Smooth muscle cell (in vitro differentiated cells): ENCODE results near the gene DYTN. TPM values are rescaled to one million over a fixed set of nuclear protein-coding genes. Genes with fewer than 3 reads are reported as not detected.

Experiments used
- DNase-seq: peaks from one replicate; lab custom pipeline; 2025; ENCODE audit not compliant: unreplicated experiment; lab: John Stamatoyannopoulos, UW
- H2AFZ ChIP-seq: fragments of 200-600 bp; sonication (generic); 2 replicates; pipeline ENCODE4 v1.6.0; 2016; ENCODE audit warnings: antibody characterized with exemption, low read depth, mild to moderate bottlenecking
- H3F3A ChIP-seq: fragments of 200-600 bp; sonication (generic); 2 replicates; pipeline ENCODE4 v1.6.0; 2017; ENCODE audit warnings: antibody characterized with exemption, low read depth
- H3K27ac ChIP-seq: fragments of 200-600 bp; sonication (generic); 2 replicates; pipeline ENCODE4 v1.5.1; 2016; ENCODE audit warnings: low read depth, mild to moderate bottlenecking
- H3K27me3 ChIP-seq: fragments of 200-600 bp; sonication (generic); 2 replicates; pipeline ENCODE4 v1.6.1; 2016; ENCODE audit warnings: low read depth, mild to moderate bottlenecking
- H3K36me3 ChIP-seq: fragments of 200-600 bp; sonication (generic); 2 replicates; pipeline ENCODE4 v1.5.1; 2016; ENCODE audit warnings: low read depth
- H3K4me1 ChIP-seq: fragments of 200-600 bp; sonication (generic); 2 replicates; pipeline ENCODE4 v1.5.1; 2016; ENCODE audit warnings: low read depth
- H3K4me2 ChIP-seq: fragments of 200-600 bp; sonication (generic); 2 replicates; pipeline ENCODE4 v1.6.0; 2016; ENCODE audit warnings: mild to moderate bottlenecking
- H3K4me3 ChIP-seq: fragments of 200-600 bp; sonication (generic); 2 replicates; pipeline ENCODE4 v1.5.1; 2016; ENCODE audit warnings: mild to moderate bottlenecking
- H3K79me2 ChIP-seq: fragments of 200-600 bp; sonication (generic); 2 replicates; pipeline ENCODE4 v1.6.0; 2016; ENCODE audit warnings: low read depth, mild to moderate bottlenecking
- H3K9ac ChIP-seq: fragments of 200-600 bp; sonication (generic); 2 replicates; pipeline ENCODE4 v1.6.0; 2016; ENCODE audit warnings: low read depth
- H3K9me3 ChIP-seq: fragments of 200-600 bp; sonication (generic); replicated peaks from 2 replicates; pipeline ENCODE4 v1.5.1; 2016; ENCODE audit warnings: low read depth
- H4K20me1 ChIP-seq: fragments of 200-600 bp; sonication (generic); 2 replicates; pipeline ENCODE4 v1.6.0; 2016; ENCODE audit warnings: low read depth
- WGBS: methylation state at CpG from one replicate; pipeline ENCODE4 v1.1.7; 2016; ENCODE audit warnings: low lambda C conversion rate; 5-methylcytosine and 5-hydroxymethylcytosine counted together
- polyA plus RNA-seq: library from polyadenylated mRNA; unstranded; fragments of >200 nt; fragmentation: Nextera tagmentation; extraction: Ambion mirVana; gene quantifications from 2 replicates; pipeline ENCODE4 v1.2.1, GENCODE V29; 2016
- total RNA-seq: library from RNA; depleted of rRNA; stranded (reverse); fragments of >200 nt; gene quantifications from 2 replicates; pipeline ENCODE4 v1.2.3, GENCODE V29; 2014
- TF ChIP-seq, protein P1 (sequence below): fragments of 200-600 bp; sonication (generic); IDR thresholded peaks from 2 replicates; pipeline ENCODE4 v1.5.1; 2017; ENCODE audit warnings: borderline replicate concordance, mild to moderate bottlenecking, antibody characterized with exemption; ENCODE audit not compliant: insufficient read depth, poor library complexity, severe bottlenecking

Gene DYTN
- total and polyA plus RNA-seq, 2 experiments from 2014 or later: not detected

DNA sequence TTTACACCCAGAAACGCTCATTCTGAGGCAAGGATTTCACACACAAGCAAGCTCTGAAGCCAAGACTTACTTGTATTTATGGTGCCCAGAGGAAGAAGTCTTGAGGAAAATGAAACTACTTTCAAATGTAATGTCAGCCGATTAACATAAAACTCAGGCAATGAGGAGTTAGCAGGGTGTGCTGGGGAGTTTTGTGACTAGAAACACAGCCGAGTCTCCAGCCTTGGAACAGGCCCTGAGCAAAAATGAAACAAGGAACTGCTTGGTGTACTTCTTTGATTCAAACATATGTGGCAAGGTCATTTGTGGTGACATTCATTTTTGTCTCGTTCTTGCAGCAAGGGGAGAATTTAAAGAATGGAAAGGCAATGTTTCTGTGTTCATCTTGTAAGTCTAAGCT, 4.5 kb downstream of the DYTN start:
- 86% methylated on average over 4 of the region's 4 CpGs for WGBS
- no peaks in the 10 kb centered on the region for H3F3A ChIP-seq
- H3K27me3 ChIP-seq: no peaks in the 10 kb centered on the region
- TF ChIP-seq, protein P1, sequence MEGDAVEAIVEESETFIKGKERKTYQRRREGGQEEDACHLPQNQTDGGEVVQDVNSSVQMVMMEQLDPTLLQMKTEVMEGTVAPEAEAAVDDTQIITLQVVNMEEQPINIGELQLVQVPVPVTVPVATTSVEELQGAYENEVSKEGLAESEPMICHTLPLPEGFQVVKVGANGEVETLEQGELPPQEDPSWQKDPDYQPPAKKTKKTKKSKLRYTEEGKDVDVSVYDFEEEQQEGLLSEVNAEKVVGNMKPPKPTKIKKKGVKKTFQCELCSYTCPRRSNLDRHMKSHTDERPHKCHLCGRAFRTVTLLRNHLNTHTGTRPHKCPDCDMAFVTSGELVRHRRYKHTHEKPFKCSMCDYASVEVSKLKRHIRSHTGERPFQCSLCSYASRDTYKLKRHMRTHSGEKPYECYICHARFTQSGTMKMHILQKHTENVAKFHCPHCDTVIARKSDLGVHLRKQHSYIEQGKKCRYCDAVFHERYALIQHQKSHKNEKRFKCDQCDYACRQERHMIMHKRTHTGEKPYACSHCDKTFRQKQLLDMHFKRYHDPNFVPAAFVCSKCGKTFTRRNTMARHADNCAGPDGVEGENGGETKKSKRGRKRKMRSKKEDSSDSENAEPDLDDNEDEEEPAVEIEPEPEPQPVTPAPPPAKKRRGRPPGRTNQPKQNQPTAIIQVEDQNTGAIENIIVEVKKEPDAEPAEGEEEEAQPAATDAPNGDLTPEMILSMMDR: no peak
- no peaks in the 10 kb centered on the region for H3K4me1 ChIP-seq
- H2AFZ ChIP-seq: no peak overlapping the region
- H3K9ac ChIP-seq: no peak overlapping the region
- H3K4me2 ChIP-seq: no peak overlapping the region
- H3K9me3 ChIP-seq: no peaks in the 10 kb centered on the region
- no peaks in the 10 kb centered on the region for H3K36me3 ChIP-seq
- H3K27ac ChIP-seq: no peak overlapping the region
- H4K20me1 ChIP-seq: no peaks in the 10 kb centered on the region
- DNase-seq: no peak
- H3K79me2 ChIP-seq: no peaks in the 10 kb centered on the region
- H3K4me3 ChIP-seq: no peak overlapping the region

DNA sequence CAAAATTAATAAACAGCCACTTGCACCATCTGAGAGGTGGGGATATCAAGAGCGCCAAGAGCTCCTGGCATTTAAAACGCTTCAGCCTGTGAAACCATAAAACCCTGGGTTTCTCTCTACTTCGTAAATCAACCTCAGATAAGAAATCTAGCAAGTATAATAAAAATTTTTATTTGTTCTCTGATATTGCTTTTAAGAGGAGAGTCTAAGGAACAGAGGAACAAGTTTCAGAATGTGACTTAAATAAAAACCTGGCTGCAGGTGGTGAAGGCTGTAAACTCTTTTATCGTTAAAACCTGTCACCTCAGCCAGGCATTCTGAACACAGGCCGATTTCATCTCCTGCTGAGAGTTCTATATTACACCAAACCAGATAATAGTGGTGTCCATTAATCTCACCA, 9.9 kb downstream of the DYTN start:
- H3F3A ChIP-seq: no peaks in the 10 kb centered on the region
- no peak overlapping the region for H3K27ac ChIP-seq
- H3K36me3 ChIP-seq: no peaks in the 10 kb centered on the region
- DNase-seq: no peak
- no peak overlapping the region for H2AFZ ChIP-seq
- WGBS: 76% methylated on average over 5 of the region's 5 CpGs
- no peak overlapping the region for H3K4me3 ChIP-seq
- no peaks in the 10 kb centered on the region for H3K27me3 ChIP-seq
- no peaks in the 10 kb centered on the region for H3K4me1 ChIP-seq
- no peaks in the 10 kb centered on the region for H3K9me3 ChIP-seq
- TF ChIP-seq, protein P1: no peak
- no peaks in the 10 kb centered on the region for H3K79me2 ChIP-seq
- no peak overlapping the region for H3K4me2 ChIP-seq
- H4K20me1 ChIP-seq: no peaks in the 10 kb centered on the region
- H3K9ac ChIP-seq: no peak overlapping the region

DNA sequence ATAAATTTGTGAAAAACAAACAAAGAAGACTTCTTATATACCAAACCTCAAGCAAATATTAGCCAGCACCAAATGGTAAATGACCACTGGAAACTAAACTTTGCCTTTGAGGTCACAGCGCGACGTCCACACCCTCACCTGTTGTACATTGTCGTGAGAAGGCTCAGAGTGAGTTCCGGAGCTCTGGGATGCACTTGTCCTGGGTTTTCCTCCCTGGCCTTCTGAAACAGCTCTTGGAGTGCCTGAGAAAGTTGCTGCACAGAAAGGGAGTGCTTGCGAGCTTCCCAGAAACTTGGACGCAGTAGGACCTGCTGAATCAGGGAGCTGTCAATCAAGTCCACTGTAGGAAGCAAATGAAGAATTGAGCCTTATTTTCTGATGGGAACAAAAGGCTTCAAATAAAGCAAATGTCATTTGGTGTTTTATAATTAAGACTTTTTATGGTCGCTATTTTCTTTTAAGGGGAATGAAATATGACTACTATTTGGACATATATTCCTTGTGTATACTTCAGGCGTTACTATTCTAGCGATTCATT, 11.0 kb downstream of the DYTN start:
- Histone ChIP-seq H3K9me3 (no peaks in the 10 kb centered on the region), H3K9ac (no peak overlapping the region), H3K27me3 (no peaks in the 10 kb centered on the region), H3K36me3 (no peaks in the 10 kb centered on the region), H3F3A (no peaks in the 10 kb centered on the region), H3K4me3 (no peak overlapping the region), H2AFZ (no peak overlapping the region), H3K4me1 (no peaks in the 10 kb centered on the region), H3K4me2 (no peak overlapping the region), H3K27ac (no peak overlapping the region), H3K79me2 (no peaks in the 10 kb centered on the region), H4K20me1 (no peaks in the 10 kb centered on the region)
- TF ChIP-seq, protein P1: no peak
- WGBS: 91% methylated on average over 10 of the region's 10 CpGs
- no peak for DNase-seq

DNA sequence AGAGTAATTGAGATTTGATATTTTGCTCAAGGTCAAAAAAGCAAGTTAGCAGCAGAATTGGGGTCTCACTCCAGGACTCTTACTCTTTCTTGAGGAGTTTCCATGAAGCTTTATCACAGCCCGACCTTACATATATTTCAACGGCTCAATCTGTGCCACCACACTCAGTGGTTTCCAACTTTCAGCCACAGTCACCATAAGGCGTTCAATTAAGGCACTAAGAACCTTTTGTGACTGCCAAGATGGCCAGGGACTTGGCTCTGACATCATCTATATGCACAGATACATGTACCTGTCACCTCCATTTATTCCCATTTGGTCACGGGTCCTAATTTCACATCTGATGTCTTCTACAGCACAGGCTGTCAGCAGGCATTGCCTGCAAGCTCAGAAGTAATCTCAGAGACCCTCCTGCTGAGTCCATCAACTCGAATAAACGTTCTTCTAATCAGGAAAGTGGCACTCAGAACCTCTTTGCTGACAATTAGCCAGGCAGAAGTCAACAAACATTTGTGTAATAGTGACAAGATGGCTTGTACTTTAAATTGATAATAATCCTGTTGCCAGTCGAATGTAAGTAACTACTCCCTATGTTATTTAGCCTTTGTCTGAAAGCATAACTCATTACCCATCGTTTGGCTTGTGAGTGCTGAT, 16.1 kb downstream of the DYTN start:
- DNase-seq: no peak
- no peaks in the 10 kb centered on the region for H3K4me1 ChIP-seq
- no peak overlapping the region for H3K4me3 ChIP-seq
- H3K79me2 ChIP-seq: no peaks in the 10 kb centered on the region
- no peaks in the 10 kb centered on the region for H3K9me3 ChIP-seq
- no peak overlapping the region for H3K4me2 ChIP-seq
- TF ChIP-seq, protein P1: no peak
- H3F3A ChIP-seq: no peaks in the 10 kb centered on the region
- H3K9ac ChIP-seq: no peak overlapping the region
- no peak overlapping the region for H2AFZ ChIP-seq
- no peak overlapping the region for H3K27ac ChIP-seq
- no peaks in the 10 kb centered on the region for H3K36me3 ChIP-seq
- H4K20me1 ChIP-seq: no peaks in the 10 kb centered on the region
- H3K27me3 ChIP-seq: peaks cover 18% of the 10 kb centered on the region
- whole genome bisulfite sequencing: 81% methylated on average over 8 of the region's 8 CpGs
